Measurements from ENCODE around the gene GSG1L2.
"Not testable (repeated sequence)": the region's sequence is repeated elsewhere in the genome, so short reads cannot be mapped to it uniquely, and the experiment has no call there.

GSG1L2 gene

GRCh38 chr17:9784544-9784943, 37.3 kb downstream of the GSG1L2 start:
- no peak for DNase-seq

GRCh38 chr17:9783465-9783864, 38.4 kb downstream of the GSG1L2 start:
- not testable (repeated sequence) for DNase-seq

DNA sequence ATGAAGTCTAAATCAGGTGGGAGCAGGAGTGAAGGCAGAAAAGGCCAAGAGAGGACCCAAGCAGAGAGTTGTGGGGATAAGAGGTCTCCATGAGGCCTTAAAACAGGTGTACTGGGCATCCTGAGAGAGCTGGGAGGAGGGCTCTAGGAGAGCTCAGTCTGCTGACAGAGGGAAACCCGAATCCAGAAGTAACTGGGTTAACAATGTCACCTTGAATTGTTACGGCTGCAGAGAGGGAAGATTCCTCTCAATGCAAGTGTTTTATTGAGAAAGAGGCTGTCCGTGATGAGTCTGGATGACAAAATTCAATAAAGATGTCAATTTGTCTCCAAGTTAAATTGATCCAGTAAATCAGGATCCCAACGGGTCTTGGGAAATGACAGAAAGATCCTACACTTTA, 38.8 kb downstream of the GSG1L2 start:
- DNase-seq: no peak

DNA sequence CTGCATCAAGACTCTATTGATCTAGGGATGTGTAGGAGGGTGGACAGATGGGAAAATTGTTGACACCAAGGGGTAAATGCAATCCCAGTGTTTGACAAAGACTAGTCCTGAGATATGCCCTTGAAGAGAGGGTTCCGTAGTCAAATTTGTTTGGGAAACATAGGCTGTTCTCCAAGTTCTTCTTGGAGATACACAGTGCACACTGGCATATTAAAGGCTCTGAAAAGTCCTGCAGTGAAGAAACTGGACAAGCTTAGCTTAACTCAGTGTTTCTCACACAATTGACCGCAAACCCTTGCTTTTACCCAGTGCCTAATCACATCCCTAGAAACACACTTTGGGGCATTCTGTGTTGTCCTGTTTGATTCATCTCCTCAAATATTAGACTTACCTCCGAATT, 41.3 kb downstream of the GSG1L2 start:
- DNase-seq: no peak

GRCh38 chr17:9776911-9777310, 45.0 kb downstream of the GSG1L2 start:
- no peak for DNase-seq

DNA sequence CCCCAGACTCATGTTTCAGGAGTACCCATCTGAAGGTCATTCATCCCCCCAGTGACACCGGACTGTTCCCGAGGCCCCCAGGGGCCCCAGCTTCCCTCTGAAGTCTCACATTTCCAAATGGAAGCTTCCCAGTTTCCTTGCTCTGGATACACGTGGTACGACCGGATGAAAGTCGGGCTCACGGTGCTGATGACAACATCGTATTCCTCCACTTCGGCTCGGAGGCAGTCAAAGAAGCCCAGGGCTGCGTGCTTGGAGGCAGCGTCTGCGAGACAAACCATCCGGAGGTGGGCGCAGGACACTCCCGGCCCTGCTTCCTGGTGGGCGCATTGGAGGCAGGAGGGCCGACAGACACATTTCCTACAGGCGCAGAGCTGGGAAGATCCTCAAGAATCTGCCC, 49.2 kb downstream of the GSG1L2 start:
- DNase-seq: no peak

DNA sequence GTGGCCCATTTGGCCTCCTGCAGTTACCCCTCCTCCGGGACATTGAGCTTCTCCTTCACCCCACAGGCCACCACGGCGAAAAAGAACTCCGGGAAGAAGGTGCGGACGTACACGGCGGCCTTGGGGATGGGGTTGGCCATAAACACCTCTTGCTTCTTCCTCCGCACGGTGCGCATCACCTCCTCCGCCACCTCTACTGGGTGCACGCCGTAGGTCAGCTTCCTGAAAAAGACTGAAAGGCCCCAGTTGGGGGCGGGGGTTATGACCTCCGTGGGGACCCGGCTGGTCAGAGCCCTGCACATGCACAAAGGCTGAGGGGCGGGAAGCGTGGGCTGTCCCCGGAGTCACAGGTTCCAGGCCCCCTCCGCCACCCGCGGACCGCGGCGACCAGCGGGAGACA, 50.4 kb downstream of the GSG1L2 start:
- no peak for DNase-seq

DNA sequence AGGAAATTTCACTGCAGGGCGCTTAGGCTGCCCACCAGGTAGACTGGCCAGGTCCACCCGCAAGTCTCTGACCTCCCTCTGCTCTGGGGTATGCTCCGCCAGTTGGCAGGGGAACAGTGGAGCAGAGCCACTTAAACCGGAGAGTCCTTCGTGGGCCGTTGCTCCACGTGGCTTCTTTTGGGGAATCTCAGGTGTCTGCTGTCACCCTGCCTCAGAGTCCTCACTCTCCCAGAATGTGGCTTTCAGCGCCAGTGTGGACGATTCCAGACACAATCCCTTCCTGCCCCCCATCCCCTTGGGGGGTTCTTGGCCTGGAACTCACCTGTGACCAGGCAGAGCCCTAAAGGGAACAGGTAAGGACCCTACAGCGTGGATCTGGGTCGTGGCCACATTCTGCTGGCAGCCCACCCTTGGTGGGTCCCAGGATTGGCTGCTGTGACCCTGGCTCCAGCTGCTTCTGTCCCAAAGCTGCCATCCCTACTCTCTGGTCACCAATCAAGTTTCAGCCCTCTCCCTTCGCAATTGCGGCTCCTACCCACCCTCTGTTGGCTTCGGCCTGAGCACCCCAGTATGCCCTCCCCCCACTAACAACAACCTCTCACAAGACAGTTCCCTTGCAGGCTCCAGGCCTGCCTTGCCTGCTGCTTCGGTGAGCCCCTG, 52.7 kb downstream of the GSG1L2 start:
- DNase-seq: no peak

DNA sequence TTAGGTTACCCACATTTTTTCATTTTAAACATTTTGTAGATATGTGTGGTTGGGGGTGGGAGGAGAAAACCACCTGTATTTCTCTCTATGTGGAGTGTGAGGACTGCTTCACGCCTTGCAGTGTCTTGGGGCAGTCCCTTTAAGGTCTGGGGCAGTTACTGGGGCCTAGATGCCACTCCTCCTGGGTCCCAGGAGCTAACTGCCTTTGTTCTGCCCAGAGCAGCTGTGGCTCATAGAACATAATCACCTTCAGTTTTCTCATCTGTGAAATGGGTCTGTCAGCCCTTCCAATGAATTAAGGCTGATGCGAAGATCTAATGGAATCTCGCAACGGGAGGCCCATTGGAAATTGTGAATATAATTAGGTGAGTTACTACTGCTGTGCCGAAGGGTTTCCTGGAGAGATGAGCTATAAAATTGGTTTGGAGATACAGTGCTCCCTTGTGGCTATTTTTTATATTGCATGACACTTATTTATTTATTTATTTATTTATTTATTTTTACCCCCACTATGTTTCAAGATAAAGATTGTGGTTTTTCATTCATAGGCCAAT, 53.4 kb downstream of the GSG1L2 start:
- peak; percentile 18 to 22 for DNase-seq

DNA sequence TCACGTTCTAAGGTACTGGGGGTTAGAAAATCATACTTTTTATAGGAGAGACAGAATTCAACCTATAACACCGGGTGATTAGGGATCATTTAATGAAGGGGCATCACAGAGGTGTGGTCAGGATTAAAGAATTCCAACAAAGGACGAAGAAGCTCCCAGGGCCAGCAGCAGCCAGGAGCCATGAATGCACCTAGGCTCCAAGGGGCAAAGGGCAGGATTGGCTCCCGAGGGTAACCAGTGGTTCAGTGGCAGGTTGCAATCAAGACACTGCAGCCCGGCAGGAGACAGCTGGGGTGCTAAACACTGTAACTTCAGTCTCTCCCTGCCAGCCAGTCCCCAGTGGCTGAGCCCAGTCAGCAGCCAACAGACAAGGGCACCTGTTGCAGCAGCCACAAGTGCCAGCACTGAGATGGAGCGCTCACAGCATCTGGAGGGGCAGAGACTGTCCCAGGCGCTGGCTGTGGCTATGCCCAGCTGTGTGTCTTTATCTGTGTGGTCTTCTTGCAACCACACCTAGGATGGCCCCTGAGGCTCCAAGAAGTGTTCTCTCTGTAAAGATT, 54.4 kb downstream of the GSG1L2 start:
- no peak for DNase-seq

GRCh38 chr17:9766970-9767369, 54.9 kb downstream of the GSG1L2 start:
- no peak for DNase-seq

- no peak for DNase-seq
These were observed 56.6 kb downstream of the GSG1L2 start for GRCh38 chr17:9765322-9765721.

- DNase-seq: no peak
These were observed 58.2 kb downstream of the GSG1L2 start for GRCh38 chr17:9763643-9764042.

- no peak for DNase-seq
These were observed 61.6 kb downstream of the GSG1L2 start for GRCh38 chr17:9760266-9760665.

DNA sequence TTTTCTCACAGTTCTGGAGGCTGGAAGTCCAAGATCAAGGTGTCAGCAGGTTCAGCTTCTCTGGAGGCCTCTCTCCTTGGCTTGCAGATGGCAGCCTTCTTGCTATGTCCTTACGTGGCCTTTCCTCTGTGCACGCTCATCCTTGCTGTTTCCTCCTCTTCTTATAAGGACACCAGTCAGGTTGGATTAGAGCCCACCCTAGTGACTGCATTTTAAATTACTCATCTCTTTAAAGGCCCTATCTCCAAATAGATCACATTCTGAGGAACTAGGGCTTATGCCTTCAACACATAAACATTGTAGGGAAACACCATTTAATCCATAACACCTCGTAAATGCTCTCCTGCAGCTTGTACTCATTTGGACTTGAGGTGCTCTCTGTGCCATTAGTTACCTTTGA, 66.8 kb downstream of the GSG1L2 start:
- no peak for DNase-seq

Measured in activated T-cell treated with anti-CD3 and anti-CD28 coated beads, Interleukin-2, amount 50 U/mL, for 48 hours (primary cell).